HUES64 (cell line): Measurements from ENCODE around the gene INAFM2. TPM values are rescaled to one million over a fixed set of nuclear protein-coding genes. Genes with fewer than 3 reads are reported as not detected.
A peak's percentile ranks its signal among the peaks of the same experiment; 100 is the strongest.

ENCODE experiments used
- H3K27ac ChIP-seq: 2 replicates; pipeline ENCODE4 v1.7.0; 2013; ENCODE audit warnings: low read depth, low read length, inconsistent platforms
- H3K27me3 ChIP-seq: 2 replicates; pipeline ENCODE4 v1.6.1; 2013; ENCODE audit warnings: mild to moderate bottlenecking, low read length; ENCODE audit not compliant: insufficient read depth
- H3K36me3 ChIP-seq: 2 replicates; pipeline ENCODE4 v1.6.1; 2013; ENCODE audit warnings: mild to moderate bottlenecking, low read length; ENCODE audit not compliant: insufficient read depth
- H3K4me1 ChIP-seq: 2 replicates; pipeline ENCODE4 v1.6.1; 2013; ENCODE audit warnings: mild to moderate bottlenecking, low read length, moderate library complexity; ENCODE audit not compliant: insufficient read depth
- H3K4me3 ChIP-seq: 2 replicates; pipeline ENCODE4 v1.5.1; 2013; ENCODE audit warnings: mild to moderate bottlenecking, low read length, moderate library complexity
- H3K9ac ChIP-seq: 2 replicates; pipeline ENCODE4 v1.6.1; 2013; ENCODE audit warnings: mild to moderate bottlenecking, low read depth, low read length
- H3K9me3 ChIP-seq: 2 replicates; pipeline ENCODE4 v1.6.1; 2013; ENCODE audit warnings: low read depth, low read length; ENCODE audit not compliant: insufficient read depth
- WGBS: fragments of 150-250, 120-280 bp; methylation state at CpG from one replicate; pipeline ENCODE4 v1.1.7; 2013; ENCODE audit warnings: missing lambda C conversion rate; 5-methylcytosine and 5-hydroxymethylcytosine counted together
- polyA plus RNA-seq, 2 experiments: library from polyadenylated mRNA; stranded (reverse); fragments of 50-300 nt; gene quantifications; one replicate each; pipeline ENCODE4 v1.2.3, GENCODE V29; 2013

Gene INAFM2
- polyA plus RNA-seq (2013, experiment 1 of 2) = 18.2 TPM
- polyA plus RNA-seq (2013, experiment 2 of 2) = 20.2 TPM

DNA sequence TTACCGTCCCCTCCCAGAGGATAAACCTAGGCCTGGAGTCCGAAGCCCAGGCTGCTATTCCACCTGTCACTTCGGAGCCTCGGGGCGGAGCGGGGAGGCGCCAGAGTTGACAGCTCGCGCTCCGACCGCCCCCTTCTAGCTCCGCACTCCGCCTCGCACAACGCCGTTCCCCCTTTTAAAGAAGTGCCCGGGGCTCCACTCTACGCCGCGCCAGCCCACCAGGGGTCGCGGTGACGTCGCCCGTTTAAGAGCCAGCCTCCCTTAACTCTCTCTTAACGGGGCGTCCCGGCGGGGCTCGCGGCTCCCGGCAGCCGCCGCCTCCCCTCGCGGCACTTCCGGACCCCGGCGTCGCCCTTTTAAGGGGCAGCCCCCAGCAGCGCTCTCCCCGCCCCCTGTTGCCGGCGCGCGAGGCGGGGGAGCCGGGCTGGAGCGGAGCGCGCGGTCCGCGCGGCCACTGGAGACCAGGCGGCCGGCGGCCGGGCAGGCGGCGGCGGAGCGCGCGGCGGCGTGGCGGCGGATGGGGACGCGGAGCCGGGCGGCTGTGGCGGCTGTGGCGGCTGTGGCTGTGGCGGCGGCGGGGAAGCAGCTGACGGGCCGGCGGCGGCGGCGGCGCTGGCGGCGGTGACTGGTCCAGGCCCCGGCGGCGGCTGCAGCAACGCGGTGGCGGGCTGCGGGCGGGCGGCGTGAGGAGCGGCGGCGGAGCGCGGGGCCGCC is at the start of gene INAFM2:
TSS of gene INAFM2 (plus strand) at position 454 of the 714 bp plus-strand sequence. CDS start 364 bp downstream, outside the sequence.
- no peak within 1 kb of the TSS for H3K27ac ChIP-seq
- peak within 1 kb of the TSS; percentile 63 for H3K4me3 ChIP-seq
- H3K36me3 ChIP-seq = no peaks in the 10 kb centered on the region
- H3K4me1 ChIP-seq = peaks cover 42% of the 10 kb centered on the region
- peaks cover 30% of the 10 kb centered on the region for H3K27me3 ChIP-seq
- H3K9ac ChIP-seq = peak within 1 kb of the TSS; percentile 51
- under 1% methylated on average over 103 of the region's 103 CpGs for WGBS
- H3K9me3 ChIP-seq = no peaks in the 10 kb centered on the region

DNA sequence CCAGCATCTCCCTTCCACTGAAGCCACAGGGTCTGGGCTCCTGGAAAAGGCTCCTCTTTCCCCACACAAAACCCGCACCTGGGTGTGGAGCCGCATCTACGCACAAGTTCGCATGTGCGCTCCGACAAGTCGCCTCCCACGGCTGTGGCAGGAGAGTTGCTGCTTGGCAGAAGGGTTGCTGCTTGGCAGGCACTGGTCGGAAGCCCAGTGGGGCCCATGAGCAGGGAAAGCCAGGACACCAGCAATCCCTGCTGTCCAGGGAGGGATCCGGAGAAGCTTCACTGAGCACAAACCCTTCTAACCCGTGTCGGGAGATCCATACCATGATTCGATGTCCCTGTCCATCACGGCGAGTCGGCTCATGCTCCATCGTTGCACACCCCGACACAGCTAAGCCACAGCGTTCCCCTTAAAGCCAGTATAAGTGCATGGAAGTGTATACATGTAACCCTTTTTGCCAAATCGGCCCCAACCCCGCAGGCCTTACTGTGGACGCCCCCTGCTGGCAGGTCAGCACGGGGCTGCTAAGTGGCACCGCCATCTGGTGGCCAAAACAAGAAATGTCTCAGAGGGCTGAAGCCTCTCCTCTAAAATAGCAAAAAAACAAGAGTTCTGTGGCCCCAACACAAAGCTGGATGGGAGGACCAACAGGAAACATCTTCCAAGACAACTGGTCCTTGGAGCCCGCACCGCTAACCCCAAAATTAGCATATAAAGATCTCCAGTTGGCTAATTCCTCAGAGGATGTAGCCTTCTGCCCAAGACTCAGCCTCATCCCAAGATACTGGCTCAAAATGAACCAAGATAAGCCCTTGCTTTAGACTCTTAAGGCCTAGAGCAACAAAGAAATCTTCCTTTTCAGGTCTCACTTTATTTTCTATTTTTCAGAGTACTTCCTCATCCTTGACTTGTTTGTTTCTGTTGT is 48.9 kb upstream of the INAFM2 start:
- Histone ChIP-seq H3K9ac (no peak overlapping the region), H3K4me1 (peaks cover 6% of the 10 kb centered on the region), H3K4me3 (no peak overlapping the region), H3K36me3 (no peaks in the 10 kb centered on the region), H3K9me3 (no peaks in the 10 kb centered on the region), H3K27ac (no peak overlapping the region), H3K27me3 (peaks cover 14% of the 10 kb centered on the region)
- WGBS = 67% methylated on average over 26 of the region's 26 CpGs

DNA sequence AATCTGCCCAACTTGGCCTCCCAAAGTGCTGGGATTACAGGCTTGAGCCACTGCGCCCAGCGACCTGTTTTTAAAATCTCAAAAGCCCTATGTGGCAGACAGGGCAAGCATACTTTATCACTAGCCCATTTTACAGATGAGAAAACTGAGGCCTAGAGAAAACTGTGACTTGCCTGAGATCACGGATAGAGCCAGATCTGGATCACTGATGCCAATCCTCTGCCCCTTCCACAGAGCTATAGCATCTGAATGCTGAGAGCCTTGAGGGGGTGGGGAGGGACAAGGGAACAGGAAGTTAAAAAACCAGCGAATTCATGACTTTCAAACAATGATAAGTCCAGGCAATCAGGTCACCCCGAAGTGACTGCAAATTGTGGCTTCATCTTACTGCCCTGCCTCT is 48.0 kb upstream of the INAFM2 start:
- H3K4me1 ChIP-seq = peaks cover 10% of the 10 kb centered on the region
- WGBS = 93% methylated on average over 5 of the region's 5 CpGs
- no peaks in the 10 kb centered on the region for H3K36me3 ChIP-seq
- H3K27ac ChIP-seq = no peak overlapping the region
- H3K9me3 ChIP-seq = no peaks in the 10 kb centered on the region
- no peak overlapping the region for H3K9ac ChIP-seq
- no peak overlapping the region for H3K4me3 ChIP-seq
- peaks cover 23% of the 10 kb centered on the region for H3K27me3 ChIP-seq

DNA sequence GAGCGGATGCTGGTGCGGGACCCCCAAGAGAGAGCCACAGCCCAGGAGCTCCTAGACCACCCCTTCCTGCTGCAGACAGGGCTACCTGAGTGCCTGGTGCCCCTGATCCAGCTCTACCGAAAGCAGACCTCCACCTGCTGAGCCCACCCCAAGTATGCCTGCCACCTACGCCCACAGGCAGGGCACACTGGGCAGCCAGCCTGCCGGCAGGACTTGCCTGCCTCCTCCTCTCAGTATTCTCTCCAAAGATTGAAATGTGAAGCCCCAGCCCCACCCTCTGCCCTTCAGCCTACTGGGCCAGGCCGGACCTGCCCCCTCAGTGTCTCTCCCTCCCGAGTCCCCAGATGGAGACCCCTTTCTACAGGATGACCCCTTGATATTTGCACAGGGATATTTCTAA is 47.5 kb upstream of the INAFM2 start:
- WGBS = 90% methylated on average over 7 of the region's 7 CpGs
- no peak overlapping the region for H3K9ac ChIP-seq

DNA sequence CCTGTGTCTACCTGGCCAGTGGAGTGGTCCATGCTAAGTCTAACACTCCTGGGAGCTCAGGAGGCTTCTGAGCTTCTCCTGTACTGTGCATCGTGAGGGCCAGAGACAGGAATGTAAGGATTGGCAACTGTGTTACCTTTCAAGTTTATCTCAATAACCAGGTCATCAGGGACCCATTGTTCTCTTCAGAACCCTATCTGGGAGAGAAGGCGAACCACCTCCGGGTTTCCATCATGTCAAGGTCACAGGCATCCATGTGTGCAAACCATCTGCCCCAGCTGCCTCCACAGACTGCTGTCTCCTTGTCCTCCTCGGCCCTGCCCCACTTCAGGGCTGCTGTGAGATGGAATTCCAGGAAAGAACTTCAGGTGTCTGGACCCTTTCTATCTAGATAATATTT is 46.6 kb upstream of the INAFM2 start:
- Histone ChIP-seq H3K36me3 (no peaks in the 10 kb centered on the region), H3K9me3 (no peaks in the 10 kb centered on the region), H3K4me1 (peaks cover 20% of the 10 kb centered on the region), H3K4me3 (no peak overlapping the region), H3K27me3 (peaks cover 37% of the 10 kb centered on the region), H3K27ac (no peak overlapping the region), H3K9ac (no peak overlapping the region)
- WGBS = 89% methylated on average over 4 of the region's 4 CpGs

More for the DNA sequence above, 47.5 kb upstream of the INAFM2 start:
- H3K27me3 ChIP-seq = peaks cover 27% of the 10 kb centered on the region
- no peaks in the 10 kb centered on the region for H3K9me3 ChIP-seq
- peaks cover 14% of the 10 kb centered on the region for H3K4me1 ChIP-seq
- no peaks in the 10 kb centered on the region for H3K36me3 ChIP-seq
- no peak overlapping the region for H3K27ac ChIP-seq
- no peak overlapping the region for H3K4me3 ChIP-seq

DNA sequence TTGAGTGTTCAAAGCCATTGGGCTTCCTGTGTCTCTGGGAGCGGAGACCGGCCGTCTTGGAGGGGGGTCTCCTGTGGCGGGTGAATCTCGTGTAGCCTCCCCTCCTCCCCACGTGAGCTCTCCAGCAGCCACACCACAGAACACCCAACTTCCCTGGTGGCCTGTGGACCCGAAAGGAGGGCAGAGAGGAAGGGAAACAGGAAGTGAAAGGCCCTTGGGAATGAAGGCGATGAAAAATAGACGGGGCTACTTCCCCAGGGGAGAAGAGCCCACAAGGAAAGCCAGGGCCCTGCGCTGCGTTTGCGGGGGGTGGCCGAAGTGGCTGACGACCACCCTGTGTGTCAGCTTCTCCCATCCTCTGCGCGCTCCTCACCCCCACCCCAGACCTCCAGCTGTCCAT is 46.0 kb upstream of the INAFM2 start:
- Histone ChIP-seq H3K27ac (no peak overlapping the region), H3K36me3 (no peaks in the 10 kb centered on the region), H3K4me3 (no peak overlapping the region), H3K9ac (no peak overlapping the region), H3K9me3 (no peaks in the 10 kb centered on the region), H3K27me3 (peaks cover 43% of the 10 kb centered on the region), H3K4me1 (peaks cover 20% of the 10 kb centered on the region)
- WGBS = 86% methylated on average over 16 of the region's 16 CpGs

DNA sequence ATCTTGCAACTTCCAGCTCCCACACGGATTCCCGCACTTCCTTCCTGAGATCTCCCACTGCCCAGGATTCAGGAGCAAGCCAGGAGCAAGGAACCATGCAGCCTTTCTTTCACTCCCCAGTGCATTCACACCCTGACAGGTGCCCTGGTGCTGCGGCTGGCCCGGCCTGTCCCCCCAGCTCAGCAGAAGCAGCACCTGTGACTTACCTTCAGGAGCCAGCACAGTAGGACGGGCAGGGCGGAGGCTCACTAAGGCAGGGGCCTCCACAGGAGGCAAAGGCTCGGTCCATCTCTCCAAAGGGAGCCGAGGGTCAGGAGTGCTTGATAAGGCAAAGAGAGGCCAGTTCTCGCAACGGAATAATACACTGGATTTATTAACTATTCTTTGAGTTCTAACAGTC is 45.5 kb upstream of the INAFM2 start:
- H3K4me1 ChIP-seq = peaks cover 20% of the 10 kb centered on the region
- no peaks in the 10 kb centered on the region for H3K36me3 ChIP-seq
- no peaks in the 10 kb centered on the region for H3K9me3 ChIP-seq
- WGBS = 74% methylated on average over 10 of the region's 10 CpGs
- no peak overlapping the region for H3K9ac ChIP-seq
- peaks cover 48% of the 10 kb centered on the region for H3K27me3 ChIP-seq
- H3K4me3 ChIP-seq = no peak overlapping the region
- no peak overlapping the region for H3K27ac ChIP-seq

DNA sequence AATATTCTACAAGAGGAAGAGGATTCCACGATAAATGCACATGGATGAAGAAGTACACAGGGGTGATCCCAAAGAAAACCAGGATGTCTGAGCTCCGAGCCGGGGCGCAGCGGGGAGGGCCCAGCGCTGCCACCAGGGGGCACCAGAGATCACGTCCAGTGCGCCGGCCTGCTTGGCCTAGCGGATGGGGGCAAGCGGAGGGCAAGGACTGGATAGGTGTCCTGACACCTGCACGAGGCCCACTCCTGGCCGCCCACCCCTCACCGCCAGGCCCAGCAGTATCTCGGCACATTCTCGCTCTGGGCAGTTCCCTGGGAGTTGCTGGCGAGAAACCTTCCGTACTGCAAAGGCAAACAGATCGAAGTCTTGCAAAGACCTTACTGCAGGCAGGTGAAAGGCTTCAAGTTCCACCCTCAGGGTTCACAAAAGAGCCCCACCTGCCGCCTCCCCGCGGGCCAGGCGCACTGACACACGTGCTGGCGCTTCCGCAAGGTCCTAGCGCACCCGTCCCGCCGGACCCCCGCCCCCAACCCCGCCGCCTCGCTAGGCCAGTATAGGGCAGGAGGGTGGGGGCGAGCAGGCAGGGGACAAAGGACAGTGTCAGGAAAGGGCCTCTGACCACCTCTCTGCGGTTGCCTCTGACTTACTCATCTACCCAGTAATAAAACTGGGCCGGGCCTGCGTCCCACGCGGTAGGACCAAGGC is 43.9 kb upstream of the INAFM2 start:
- peaks cover 62% of the 10 kb centered on the region for H3K27me3 ChIP-seq
- no peaks in the 10 kb centered on the region for H3K36me3 ChIP-seq
- H3K9ac ChIP-seq = no peak overlapping the region
- no peak overlapping the region for H3K27ac ChIP-seq
- WGBS = 3% methylated on average over 40 of the region's 40 CpGs
- H3K4me3 ChIP-seq = peak overlapping the region; percentile 45
- H3K9me3 ChIP-seq = no peaks in the 10 kb centered on the region
- H3K4me1 ChIP-seq = peaks cover 20% of the 10 kb centered on the region

DNA sequence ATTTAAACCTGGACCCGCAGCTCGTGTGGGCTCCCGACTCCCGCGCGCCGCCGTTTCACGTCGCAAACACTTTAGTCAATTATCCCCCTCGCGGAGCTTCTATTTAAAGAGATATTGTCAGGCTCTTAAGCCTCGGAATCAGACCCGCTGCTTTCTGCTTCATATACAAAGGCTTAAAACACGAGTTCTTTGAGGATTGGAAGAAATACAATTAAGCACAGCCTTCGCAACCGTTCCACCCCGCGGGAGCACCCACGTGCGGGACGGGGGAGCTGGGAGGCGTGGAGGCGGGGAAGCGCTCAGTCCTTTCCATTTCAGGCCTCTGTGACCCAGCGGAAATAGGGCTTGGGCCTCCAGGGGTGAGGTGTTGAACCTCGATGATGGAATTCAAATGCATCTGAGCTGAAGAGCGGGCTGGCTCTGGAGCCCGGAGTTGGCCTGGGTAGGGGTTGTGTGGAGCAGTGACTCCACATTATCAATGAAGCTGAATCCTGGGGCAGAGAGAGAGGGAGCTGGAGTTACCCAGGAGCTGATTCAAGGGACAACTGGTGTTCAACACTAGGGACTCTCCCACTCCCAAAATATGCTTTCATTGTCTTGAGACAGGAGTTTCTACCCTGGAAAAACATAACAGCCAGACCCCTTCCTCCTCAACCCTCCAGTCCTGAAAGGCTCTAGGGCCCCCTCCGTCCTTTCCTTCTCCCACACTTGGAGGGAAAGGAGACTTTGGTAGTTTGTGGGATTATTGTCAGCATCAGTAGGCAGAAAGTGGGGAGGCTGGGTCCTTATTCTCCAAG is 43.0 kb upstream of the INAFM2 start:
- Histone ChIP-seq H3K27me3 (peaks cover 67% of the 10 kb centered on the region), H3K4me1 (peaks cover 27% of the 10 kb centered on the region), H3K4me3 (peak overlapping the region; percentile 45), H3K36me3 (no peaks in the 10 kb centered on the region), H3K9ac (no peak overlapping the region), H3K9me3 (no peaks in the 10 kb centered on the region), H3K27ac (no peak overlapping the region)
- 6% methylated on average over 29 of the region's 30 CpGs for WGBS

DNA sequence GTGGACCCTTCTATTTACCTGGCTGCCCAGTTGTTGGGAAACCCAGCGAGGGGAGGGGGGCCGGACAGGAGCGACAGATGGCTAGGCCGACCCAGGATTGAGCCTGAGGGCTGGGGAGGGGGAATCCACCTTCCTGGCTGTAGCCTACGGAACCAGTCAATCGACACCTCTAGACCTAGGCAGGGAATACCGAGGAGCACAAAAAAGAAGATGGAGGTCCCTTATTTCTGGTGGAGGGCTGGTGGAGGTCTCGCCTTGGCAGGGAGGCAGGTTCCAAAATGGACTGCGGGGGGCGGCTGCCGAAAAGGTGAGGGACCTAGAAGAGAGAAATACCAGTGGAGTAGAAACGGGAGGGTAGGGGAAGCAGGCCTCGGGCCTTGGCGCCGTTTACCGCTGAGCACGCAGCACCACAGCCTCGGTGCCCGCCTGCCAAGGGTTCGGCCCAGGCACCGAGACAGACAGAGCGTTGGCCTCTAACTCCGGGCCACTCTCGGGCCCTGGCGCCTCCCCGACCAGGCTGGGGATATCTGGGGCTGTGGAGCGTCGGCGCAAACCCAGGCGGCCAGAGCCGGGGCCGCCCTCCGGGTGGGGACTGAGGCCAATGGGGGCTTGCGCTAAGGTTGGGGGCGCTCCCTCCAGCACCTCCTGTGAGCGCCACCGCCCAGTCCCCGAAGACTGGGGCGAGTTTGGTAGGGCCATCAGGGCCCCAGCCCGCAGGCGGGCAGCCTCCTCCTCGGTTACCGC is 42.3 kb upstream of the INAFM2 start:
- WGBS = 10% methylated on average over 43 of the region's 43 CpGs
- Histone ChIP-seq H3K4me3 (peak overlapping the region; percentile 45), H3K9ac (no peak overlapping the region)

More for the DNA sequence above, 42.3 kb upstream of the INAFM2 start:
- H3K27me3 ChIP-seq = peaks cover 69% of the 10 kb centered on the region
- no peaks in the 10 kb centered on the region for H3K9me3 ChIP-seq
- H3K36me3 ChIP-seq = no peaks in the 10 kb centered on the region
- no peak overlapping the region for H3K27ac ChIP-seq
- peaks cover 35% of the 10 kb centered on the region for H3K4me1 ChIP-seq
